ENCODE measurements around the gene CDKN1B.

The CDKN1B gene

DNA sequence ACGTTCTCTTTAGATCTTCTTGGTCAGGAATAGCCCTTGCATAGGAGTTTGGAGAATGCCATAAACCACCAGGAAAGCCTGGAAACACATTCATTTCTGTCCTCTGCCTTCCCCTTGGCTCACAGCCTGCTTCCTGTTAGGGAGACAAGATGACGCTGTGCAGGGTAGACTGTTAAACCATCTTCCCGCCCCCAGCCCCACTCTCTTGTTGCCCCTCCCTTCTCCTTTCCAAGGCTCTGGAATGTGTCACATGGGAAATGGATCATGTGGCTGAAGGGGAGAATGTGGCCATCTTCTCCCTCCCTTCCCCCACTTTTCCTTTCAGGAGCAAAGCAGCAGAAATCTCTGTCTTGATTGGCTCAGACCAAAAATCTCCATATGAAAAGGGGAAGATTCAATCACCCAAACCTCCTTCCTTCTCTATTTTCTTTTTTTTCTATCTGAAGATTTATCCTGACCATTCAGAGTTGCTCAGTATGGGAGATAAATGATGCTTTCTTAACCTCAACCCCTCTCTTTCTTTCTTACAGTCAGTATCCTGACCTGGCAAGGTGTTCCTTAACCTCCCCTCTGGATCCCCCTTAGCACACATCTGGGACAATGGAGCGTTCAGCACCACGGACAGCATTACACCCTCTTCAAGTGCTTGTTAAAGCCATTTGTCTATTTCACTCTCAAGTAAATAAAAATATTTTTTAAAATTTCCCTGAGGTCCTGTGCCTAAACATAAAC lies 32.6 kb upstream of the CDKN1B start:
- H3K4me3 ChIP-seq (ENCODE audit: low read length), result peak overlapping the region; percentile 72
- peak overlapping the region; percentile 86 for H3K27ac ChIP-seq (ENCODE audit: low read length)
- no peaks in the 10 kb centered on the region for H3K9me3 ChIP-seq (ENCODE audit: control insufficient read depth, low read depth, low read length)
- peaks cover under 1% of the 10 kb centered on the region for H3K27me3 ChIP-seq (ENCODE audit: control insufficient read depth, insufficient read depth, low read length)
- peaks cover 17% of the 10 kb centered on the region for H3K4me1 ChIP-seq (ENCODE audit: control insufficient read depth, low read depth, low read length)
- no peaks in the 10 kb centered on the region for H3K36me3 ChIP-seq (ENCODE audit: control insufficient read depth, low read depth, low read length)
- peak overlapping the region; percentile 80 for H3K9ac ChIP-seq (ENCODE audit: low read length)

DNA sequence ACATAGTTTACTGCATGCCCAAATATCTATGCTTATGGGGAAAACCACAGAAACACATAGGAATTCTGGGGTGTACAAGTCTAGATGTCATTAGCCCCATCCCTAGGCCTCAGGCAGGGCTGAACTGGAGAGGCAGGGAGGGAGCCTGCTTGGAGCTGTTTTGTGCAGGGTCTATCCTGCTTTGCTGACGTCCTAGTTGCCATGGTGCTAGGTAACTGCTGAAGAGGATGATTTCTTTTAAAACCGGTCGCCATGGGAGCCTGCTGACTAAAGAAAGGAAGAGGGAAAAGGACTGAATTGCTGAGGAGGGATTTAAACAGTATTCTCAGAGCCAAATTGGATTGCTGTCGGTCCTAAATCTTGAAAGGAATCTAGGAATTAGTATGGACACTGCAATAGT lies 31.9 kb upstream of the CDKN1B start:
- Histone ChIP-seq H3K9me3 (ENCODE audit: control insufficient read depth, low read depth, low read length) (no peaks in the 10 kb centered on the region), H3K27me3 (ENCODE audit: control insufficient read depth, insufficient read depth, low read length) (no peaks in the 10 kb centered on the region), H3K9ac (ENCODE audit: low read length) (peak overlapping the region; percentile 80), H3K4me3 (ENCODE audit: low read length) (peak overlapping the region; percentile 72), H3K27ac (ENCODE audit: low read length) (peak overlapping the region; percentile 86), H3K4me1 (ENCODE audit: control insufficient read depth, low read depth, low read length) (peaks cover 17% of the 10 kb centered on the region), H3K36me3 (ENCODE audit: control insufficient read depth, low read depth, low read length) (no peaks in the 10 kb centered on the region)

GRCh38 chr12:12686472-12686871 lies 30.7 kb upstream of the CDKN1B start:
- Histone ChIP-seq H3K4me3 (ENCODE audit: low read length) (no peak overlapping the region), H3K36me3 (ENCODE audit: control insufficient read depth, low read depth, low read length) (no peaks in the 10 kb centered on the region), H3K9me3 (ENCODE audit: control insufficient read depth, low read depth, low read length) (no peaks in the 10 kb centered on the region), H3K9ac (ENCODE audit: low read length) (no peak overlapping the region), H3K27me3 (ENCODE audit: control insufficient read depth, insufficient read depth, low read length) (no peaks in the 10 kb centered on the region), H3K27ac (ENCODE audit: low read length) (no peak overlapping the region), H3K4me1 (ENCODE audit: control insufficient read depth, low read depth, low read length) (peaks cover 17% of the 10 kb centered on the region)

DNA sequence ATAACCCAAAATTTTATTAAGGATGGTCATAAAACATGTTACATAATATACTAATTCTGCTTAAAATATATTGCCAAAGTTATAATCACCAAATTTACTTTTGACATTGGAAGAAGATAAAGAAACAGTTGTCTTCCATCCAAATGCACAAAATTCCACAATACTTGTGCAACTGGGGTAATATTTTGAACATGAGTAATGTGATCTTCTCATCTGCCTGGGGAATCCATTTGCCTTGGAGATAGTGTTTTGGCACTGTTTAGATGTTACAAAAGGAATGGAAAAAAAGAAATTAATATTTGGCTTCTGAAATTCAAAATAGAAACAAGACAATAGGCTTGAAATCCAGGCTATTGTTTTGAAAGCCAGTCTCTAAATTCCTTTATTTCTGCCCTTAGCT lies 30.2 kb upstream of the CDKN1B start:
- Histone ChIP-seq H3K4me3 (ENCODE audit: low read length) (no peak overlapping the region), H3K27me3 (ENCODE audit: control insufficient read depth, insufficient read depth, low read length) (no peaks in the 10 kb centered on the region), H3K27ac (ENCODE audit: low read length) (no peak overlapping the region), H3K36me3 (ENCODE audit: control insufficient read depth, low read depth, low read length) (no peaks in the 10 kb centered on the region), H3K4me1 (ENCODE audit: control insufficient read depth, low read depth, low read length) (peaks cover 17% of the 10 kb centered on the region), H3K9ac (ENCODE audit: low read length) (no peak overlapping the region), H3K9me3 (ENCODE audit: control insufficient read depth, low read depth, low read length) (no peaks in the 10 kb centered on the region)

DNA sequence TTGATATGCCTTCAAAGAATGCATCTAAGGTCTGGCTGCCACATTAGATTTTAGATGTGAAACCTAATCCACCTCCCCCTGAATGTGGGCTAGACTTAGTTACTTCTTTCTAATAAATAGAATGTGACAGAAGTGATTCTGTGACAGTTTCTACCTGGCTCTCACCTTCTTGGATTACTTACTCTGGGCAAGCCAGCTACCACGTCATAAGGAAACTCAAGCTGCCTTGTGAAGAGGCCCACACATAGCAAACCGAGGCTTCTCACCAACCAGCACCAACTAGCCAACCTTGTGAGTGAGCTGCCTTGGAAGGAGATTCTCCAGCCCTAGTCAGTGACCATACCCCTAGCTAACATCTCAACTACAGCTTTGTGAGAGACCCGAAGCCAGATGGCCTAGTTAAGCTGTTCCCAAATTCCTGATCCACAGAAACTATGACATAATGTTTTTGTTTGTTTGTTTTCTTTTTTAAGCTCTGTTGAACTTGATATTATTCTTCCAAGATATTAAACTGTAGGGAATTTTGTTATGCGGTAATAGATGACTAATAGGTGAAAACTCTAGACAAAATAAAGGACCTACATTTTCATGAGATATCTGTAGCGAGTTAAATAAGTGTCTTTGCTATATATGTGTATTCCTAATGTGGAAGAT lies 27.4 kb upstream of the CDKN1B start:
- Histone ChIP-seq H3K36me3 (ENCODE audit: control insufficient read depth, low read depth, low read length) (no peaks in the 10 kb centered on the region), H3K9me3 (ENCODE audit: control insufficient read depth, low read depth, low read length) (no peaks in the 10 kb centered on the region), H3K27ac (ENCODE audit: low read length) (no peak overlapping the region), H3K9ac (ENCODE audit: low read length) (no peak overlapping the region), H3K27me3 (ENCODE audit: control insufficient read depth, insufficient read depth, low read length) (no peaks in the 10 kb centered on the region), H3K4me1 (ENCODE audit: control insufficient read depth, low read depth, low read length) (peaks cover 10% of the 10 kb centered on the region), H3K4me3 (ENCODE audit: low read length) (no peak overlapping the region)

DNA sequence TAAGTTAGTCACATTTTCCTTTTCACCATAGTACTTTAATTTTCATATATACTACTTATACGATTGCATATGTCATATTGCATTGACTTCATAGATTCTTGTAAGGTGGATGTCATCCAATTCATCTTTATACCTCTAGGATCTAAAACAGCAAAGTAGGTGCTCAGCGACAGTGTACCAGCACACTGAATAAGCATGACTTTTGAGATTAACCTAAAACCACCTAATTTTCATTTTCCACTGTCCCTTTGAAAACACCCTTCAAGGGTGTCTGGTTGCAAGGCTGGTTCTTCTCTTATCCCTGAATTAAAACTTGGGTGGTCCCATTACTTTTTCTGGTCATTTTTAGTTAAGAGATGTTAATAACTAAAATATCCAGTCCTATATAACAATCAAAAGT lies 25.6 kb upstream of the CDKN1B start:
- H3K4me3 ChIP-seq (ENCODE audit: low read length), result no peak overlapping the region
- peaks cover 5% of the 10 kb centered on the region for H3K4me1 ChIP-seq (ENCODE audit: control insufficient read depth, low read depth, low read length)
- H3K36me3 ChIP-seq (ENCODE audit: control insufficient read depth, low read depth, low read length), result no peaks in the 10 kb centered on the region
- no peak overlapping the region for H3K27ac ChIP-seq (ENCODE audit: low read length)
- no peaks in the 10 kb centered on the region for H3K27me3 ChIP-seq (ENCODE audit: control insufficient read depth, insufficient read depth, low read length)
- no peak overlapping the region for H3K9ac ChIP-seq (ENCODE audit: low read length)
- H3K9me3 ChIP-seq (ENCODE audit: control insufficient read depth, low read depth, low read length), result no peaks in the 10 kb centered on the region

- Histone ChIP-seq H3K27ac (ENCODE audit: low read length) (no peak overlapping the region), H3K36me3 (ENCODE audit: control insufficient read depth, low read depth, low read length) (no peaks in the 10 kb centered on the region), H3K9ac (ENCODE audit: low read length) (no peak overlapping the region), H3K9me3 (ENCODE audit: control insufficient read depth, low read depth, low read length) (no peaks in the 10 kb centered on the region), H3K27me3 (ENCODE audit: control insufficient read depth, insufficient read depth, low read length) (no peaks in the 10 kb centered on the region), H3K4me3 (ENCODE audit: low read length) (no peak overlapping the region), H3K4me1 (ENCODE audit: control insufficient read depth, low read depth, low read length) (peaks cover 5% of the 10 kb centered on the region)
Observed at GRCh38 chr12:12693111-12693671, 24.0 kb upstream of the CDKN1B start.

DNA sequence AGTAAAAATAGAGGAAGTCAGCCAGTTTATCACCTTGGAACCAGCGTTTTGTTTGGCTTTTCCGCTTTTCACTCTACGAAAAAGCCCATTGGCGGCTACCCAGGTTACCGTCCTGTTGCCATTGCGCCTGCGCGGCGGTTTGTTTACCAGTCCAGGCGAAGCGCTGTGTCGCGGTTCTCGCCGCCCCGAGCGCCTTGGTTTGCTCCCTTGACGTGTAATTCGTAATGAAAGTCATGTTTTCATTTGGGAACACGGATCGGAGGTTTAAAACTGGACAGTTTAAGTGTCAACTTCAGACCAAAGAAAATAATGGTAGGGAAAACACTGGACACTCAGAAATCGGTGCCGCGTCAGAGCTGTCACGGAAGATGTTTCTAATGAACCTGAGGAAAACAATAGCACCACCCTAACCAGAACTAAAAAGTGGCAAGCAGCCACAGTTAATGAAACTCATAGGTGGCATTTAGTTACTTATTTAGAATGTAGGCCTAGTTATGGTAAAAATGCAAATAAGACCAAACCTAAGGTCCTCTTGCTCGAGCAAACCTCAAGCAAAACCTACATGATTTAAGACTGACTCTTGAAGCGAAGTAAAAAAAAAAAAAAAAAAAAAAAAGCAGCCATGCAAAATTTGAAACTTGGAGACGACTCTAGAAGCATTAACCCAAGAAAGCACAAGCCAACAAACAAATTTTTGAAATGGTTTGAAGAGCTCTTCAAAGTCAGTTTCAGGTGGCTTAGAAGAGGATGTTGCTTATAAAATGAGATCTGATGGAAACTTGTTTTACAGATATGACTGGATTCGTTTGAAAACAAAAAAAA lies 20.4 kb upstream of the CDKN1B start:
- no peaks in the 10 kb centered on the region for H3K27me3 ChIP-seq (ENCODE audit: control insufficient read depth, insufficient read depth, low read length)
- peak overlapping the region; percentile 66 for H3K27ac ChIP-seq (ENCODE audit: low read length)
- H3K36me3 ChIP-seq (ENCODE audit: control insufficient read depth, low read depth, low read length), result no peaks in the 10 kb centered on the region
- peaks cover 15% of the 10 kb centered on the region for H3K4me1 ChIP-seq (ENCODE audit: control insufficient read depth, low read depth, low read length)
- H3K4me3 ChIP-seq (ENCODE audit: low read length), result peak overlapping the region; percentile 76
- no peaks in the 10 kb centered on the region for H3K9me3 ChIP-seq (ENCODE audit: control insufficient read depth, low read depth, low read length)
- peak overlapping the region; percentile 87 for H3K9ac ChIP-seq (ENCODE audit: low read length)

- Histone ChIP-seq H3K9me3 (ENCODE audit: control insufficient read depth, low read depth, low read length) (no peaks in the 10 kb centered on the region), H3K27ac (ENCODE audit: low read length) (no peak overlapping the region), H3K4me1 (ENCODE audit: control insufficient read depth, low read depth, low read length) (peaks cover 15% of the 10 kb centered on the region), H3K4me3 (ENCODE audit: low read length) (no peak overlapping the region), H3K27me3 (ENCODE audit: control insufficient read depth, insufficient read depth, low read length) (no peaks in the 10 kb centered on the region), H3K9ac (ENCODE audit: low read length) (no peak overlapping the region), H3K36me3 (ENCODE audit: control insufficient read depth, low read depth, low read length) (no peaks in the 10 kb centered on the region)
Observed at GRCh38 chr12:12699345-12699744, 17.8 kb upstream of the CDKN1B start.

- no peaks in the 10 kb centered on the region for H3K36me3 ChIP-seq (ENCODE audit: control insufficient read depth, low read depth, low read length)
- no peak overlapping the region for H3K4me3 ChIP-seq (ENCODE audit: low read length)
- no peaks in the 10 kb centered on the region for H3K9me3 ChIP-seq (ENCODE audit: control insufficient read depth, low read depth, low read length)
- H3K27me3 ChIP-seq (ENCODE audit: control insufficient read depth, insufficient read depth, low read length), result no peaks in the 10 kb centered on the region
- no peak overlapping the region for H3K27ac ChIP-seq (ENCODE audit: low read length)
- H3K4me1 ChIP-seq (ENCODE audit: control insufficient read depth, low read depth, low read length), result peaks cover 22% of the 10 kb centered on the region
- H3K9ac ChIP-seq (ENCODE audit: low read length), result no peak overlapping the region
Observed at GRCh38 chr12:12700254-12700653, 16.9 kb upstream of the CDKN1B start.

DNA sequence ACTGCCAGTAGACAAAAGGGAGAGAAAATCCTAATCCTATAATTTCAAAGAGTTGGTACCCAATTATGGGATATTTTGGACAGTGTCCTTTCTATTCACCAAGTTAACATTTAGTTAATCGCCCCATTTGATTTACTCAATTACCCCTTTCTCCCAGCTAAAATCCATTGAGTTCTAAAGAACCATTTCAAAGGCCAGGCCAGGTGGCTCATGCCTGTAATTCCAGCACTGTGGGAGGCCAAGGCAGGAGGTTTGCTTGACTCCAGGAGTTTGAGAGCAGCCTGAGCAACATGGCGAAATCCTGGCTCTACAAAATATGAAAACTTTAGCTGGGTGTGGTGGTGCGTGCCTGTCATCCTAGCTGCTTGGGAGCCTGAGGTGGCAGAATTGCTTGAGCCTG lies 15.7 kb upstream of the CDKN1B start:
- Histone ChIP-seq H3K4me3 (ENCODE audit: low read length) (no peak overlapping the region), H3K36me3 (ENCODE audit: control insufficient read depth, low read depth, low read length) (no peaks in the 10 kb centered on the region), H3K9me3 (ENCODE audit: control insufficient read depth, low read depth, low read length) (no peaks in the 10 kb centered on the region), H3K27me3 (ENCODE audit: control insufficient read depth, insufficient read depth, low read length) (no peaks in the 10 kb centered on the region), H3K9ac (ENCODE audit: low read length) (no peak overlapping the region), H3K27ac (ENCODE audit: low read length) (peak overlapping the region; percentile 32), H3K4me1 (ENCODE audit: control insufficient read depth, low read depth, low read length) (peaks cover 17% of the 10 kb centered on the region)

Measured in iPS-18a (cell line).